ENCODE data around the gene HOXA10.

DNA sequence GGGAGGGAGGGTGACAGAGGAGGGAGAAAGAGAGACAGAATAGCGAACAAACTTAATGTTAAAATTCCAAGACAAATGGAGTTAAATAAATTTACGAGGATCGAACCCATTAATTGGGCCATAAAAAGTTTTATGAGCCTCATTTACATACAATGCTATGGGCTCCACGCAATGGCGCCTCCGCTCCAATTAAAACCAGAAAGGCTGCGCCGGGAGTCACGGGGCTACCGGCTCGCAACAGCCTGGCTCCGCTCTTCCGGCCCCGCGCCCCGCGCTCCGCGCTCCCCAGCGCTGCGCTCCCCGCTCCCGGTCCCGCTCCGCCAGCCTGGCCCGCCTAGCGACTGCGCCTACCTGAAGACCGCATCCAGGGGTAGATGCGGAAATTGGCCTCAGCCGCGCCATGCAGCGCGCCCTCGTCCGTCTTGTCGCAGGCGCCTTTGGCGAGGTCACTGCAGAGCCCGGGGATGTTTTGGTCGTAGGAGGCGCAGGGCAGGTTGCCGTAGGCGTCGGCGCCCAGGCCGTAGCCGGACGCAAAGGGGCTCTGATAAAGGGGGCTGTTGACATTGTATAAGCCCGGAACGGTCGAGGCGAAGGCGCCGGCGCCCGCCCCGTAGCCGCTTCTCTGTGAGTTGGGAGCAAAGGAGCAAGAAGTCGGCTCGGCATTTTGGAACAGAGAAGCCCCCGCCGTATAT is 18.2 kb downstream of the HOXA10 start:
- TF ChIP-seq, protein P1, sequence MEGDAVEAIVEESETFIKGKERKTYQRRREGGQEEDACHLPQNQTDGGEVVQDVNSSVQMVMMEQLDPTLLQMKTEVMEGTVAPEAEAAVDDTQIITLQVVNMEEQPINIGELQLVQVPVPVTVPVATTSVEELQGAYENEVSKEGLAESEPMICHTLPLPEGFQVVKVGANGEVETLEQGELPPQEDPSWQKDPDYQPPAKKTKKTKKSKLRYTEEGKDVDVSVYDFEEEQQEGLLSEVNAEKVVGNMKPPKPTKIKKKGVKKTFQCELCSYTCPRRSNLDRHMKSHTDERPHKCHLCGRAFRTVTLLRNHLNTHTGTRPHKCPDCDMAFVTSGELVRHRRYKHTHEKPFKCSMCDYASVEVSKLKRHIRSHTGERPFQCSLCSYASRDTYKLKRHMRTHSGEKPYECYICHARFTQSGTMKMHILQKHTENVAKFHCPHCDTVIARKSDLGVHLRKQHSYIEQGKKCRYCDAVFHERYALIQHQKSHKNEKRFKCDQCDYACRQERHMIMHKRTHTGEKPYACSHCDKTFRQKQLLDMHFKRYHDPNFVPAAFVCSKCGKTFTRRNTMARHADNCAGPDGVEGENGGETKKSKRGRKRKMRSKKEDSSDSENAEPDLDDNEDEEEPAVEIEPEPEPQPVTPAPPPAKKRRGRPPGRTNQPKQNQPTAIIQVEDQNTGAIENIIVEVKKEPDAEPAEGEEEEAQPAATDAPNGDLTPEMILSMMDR (IDR thresholded peaks at IDR 0.05; ENCODE audit: borderline replicate concordance, extremely low read depth, low read length, poor library complexity, severe bottlenecking) = no peak
- TF ChIP-seq EZH2 (IDR thresholded peaks at IDR 0.05; ENCODE audit: borderline replicate concordance, low read depth, low read length, severe bottlenecking) = no peak
